Activated B cell treated with CpG ODN at 0.5 μM for 24 hours (primary cell): Measurements from ENCODE around the gene RIMBP2. TPM values are rescaled to one million over a fixed set of nuclear protein-coding genes. Genes with fewer than 3 reads are reported as not detected.

Experiments
- ATAC-seq: fragments of 200-7000 bp; cut with Tn5 transposase; one replicate; pipeline ENCODE4 v1.10.0; 2021; ENCODE audit warnings: low read depth, mild to moderate bottlenecking, moderate library complexity
- CTCF ChIA-PET: fragments of 350-600 bp; sonication (Branson Sonifier 250); formaldehyde crosslinking; loops from one replicate; lab custom pipeline; 2021; ENCODE audit warnings: antibody characterized with exemption; lab: Charles Lee
- POLR2A ChIA-PET: fragments of 350-600 bp; sonication (Branson Sonifier 250); formaldehyde crosslinking; loops from one replicate; lab custom pipeline; 2021; ENCODE audit warnings: antibody characterized with exemption; lab: Charles Lee
- DNase-seq: peaks from one replicate; pipeline ENCODE4 v3.0.0; 2022
- H3K27ac Mint-ChIP-seq: one replicate; pipeline ENCODE4 v1.8.0; 2020; ENCODE audit warnings: mixed read lengths
- H3K27me3 Mint-ChIP-seq: one replicate; pipeline ENCODE4 v1.8.0; 2021; ENCODE audit warnings: mixed read lengths
- H3K36me3 Mint-ChIP-seq: one replicate; pipeline ENCODE4 v1.8.0; 2021; ENCODE audit warnings: low read depth, mixed read lengths
- H3K4me1 Mint-ChIP-seq: one replicate; pipeline ENCODE4 v1.8.0; 2021; ENCODE audit warnings: mixed read lengths
- H3K4me3 Mint-ChIP-seq: one replicate; pipeline ENCODE4 v1.8.0; 2020; ENCODE audit warnings: mild to moderate bottlenecking, mixed read lengths
- H3K9me3 Mint-ChIP-seq: one replicate; pipeline ENCODE4 v1.8.0; 2020; ENCODE audit warnings: mixed read lengths
- CTCF ChIP-seq: fragments of 200-600 bp; IDR thresholded peaks from one replicate; pipeline ENCODE4 v1.8.0; 2022; ENCODE audit warnings: antibody characterized with exemption, mild to moderate bottlenecking
- intact Hi-C: fragments of 100-400 bp; cut with micrococcal nuclease; formaldehyde crosslinking; loops from one replicate; pipeline ENCODE4 v1.15.1; 2024
- total RNA-seq: library from RNA; stranded (reverse); gene quantifications from 2 replicates; pipeline ENCODE4 v1.2.3, GENCODE V29; 2022

Gene RIMBP2
- total RNA-seq, 1 donor from 2014 or later = not detected

GRCh38 chr12:130707571-130707891, 8.6 kb downstream of the RIMBP2 start:
- no peaks in the 10 kb centered on the region for H3K9me3 Mint-ChIP-seq
- no peak for ATAC-seq
- no peak for DNase-seq

GRCh38 chr12:130706885-130707570, 9.1 kb downstream of the RIMBP2 start:
- Mint-ChIP-seq H3K4me3 (no peak overlapping the region), H3K4me1 (no peaks in the 10 kb centered on the region), H3K27ac (no peak overlapping the region), H3K36me3 (no peaks in the 10 kb centered on the region), H3K9me3 (no peaks in the 10 kb centered on the region), H3K27me3 (peaks cover 6% of the 10 kb centered on the region)
- DNase-seq (no peak), ATAC-seq (no peak)
- TF ChIP-seq CTCF = no peak
- intact Hi-C loops = no loop called here
- ChIA-PET CTCF (no interaction called here), POLR2A (no interaction called here)

More at GRCh38 chr12:130707571-130707891, 8.6 kb downstream of the RIMBP2 start:
- Mint-ChIP-seq H3K27ac (no peak overlapping the region), H3K4me1 (no peaks in the 10 kb centered on the region), H3K27me3 (peaks cover 9% of the 10 kb centered on the region), H3K4me3 (no peak overlapping the region), H3K36me3 (no peaks in the 10 kb centered on the region)
- POLR2A ChIA-PET = no interaction called here
- intact Hi-C loops = no loop called here
- CTCF ChIA-PET = no interaction called here
- TF ChIP-seq CTCF = no peak

- no peak for ATAC-seq
- Mint-ChIP-seq H3K27me3 (peaks cover 6% of the 10 kb centered on the region), H3K36me3 (no peaks in the 10 kb centered on the region), H3K27ac (no peak overlapping the region), H3K9me3 (no peaks in the 10 kb centered on the region), H3K4me1 (no peaks in the 10 kb centered on the region), H3K4me3 (no peak overlapping the region)
- no peak for DNase-seq
- POLR2A ChIA-PET = no interaction called here
- CTCF ChIA-PET = no interaction called here
- intact Hi-C loops = no loop called here
- TF ChIP-seq CTCF = no peak
Observed at GRCh38 chr12:130706311-130706710, 9.8 kb downstream of the RIMBP2 start.

GRCh38 chr12:130705178-130705822, 10.8 kb downstream of the RIMBP2 start:
- Mint-ChIP-seq H3K4me3 (no peak overlapping the region), H3K4me1 (no peaks in the 10 kb centered on the region), H3K9me3 (no peaks in the 10 kb centered on the region), H3K27ac (no peak overlapping the region), H3K36me3 (no peaks in the 10 kb centered on the region), H3K27me3 (peaks cover 2% of the 10 kb centered on the region)
- CTCF ChIA-PET = no interaction called here
- DNase-seq (no peak), ATAC-seq (no peak)
- intact Hi-C loops = no loop called here
- POLR2A ChIA-PET = no interaction called here
- TF ChIP-seq CTCF = no peak

- Mint-ChIP-seq H3K9me3 (no peaks in the 10 kb centered on the region), H3K36me3 (no peaks in the 10 kb centered on the region), H3K27me3 (no peaks in the 10 kb centered on the region), H3K27ac (no peak overlapping the region), H3K4me1 (no peaks in the 10 kb centered on the region), H3K4me3 (no peak overlapping the region)
- ChIA-PET POLR2A (no interaction called here), CTCF (no interaction called here)
- no peak for ATAC-seq
- no peak for DNase-seq
- TF ChIP-seq CTCF = no peak
- intact Hi-C loops = no loop called here
Observed at GRCh38 chr12:130704606-130705005, 11.5 kb downstream of the RIMBP2 start.
